ENCODE measurements around the gene ZFAND3. TPM values are rescaled to one million over a fixed set of nuclear protein-coding genes. Genes with fewer than 3 reads are reported as not detected.

ZFAND3 gene
- total RNA-seq (25.4 TPM), polyA plus RNA-seq (68.9 TPM)

DNA sequence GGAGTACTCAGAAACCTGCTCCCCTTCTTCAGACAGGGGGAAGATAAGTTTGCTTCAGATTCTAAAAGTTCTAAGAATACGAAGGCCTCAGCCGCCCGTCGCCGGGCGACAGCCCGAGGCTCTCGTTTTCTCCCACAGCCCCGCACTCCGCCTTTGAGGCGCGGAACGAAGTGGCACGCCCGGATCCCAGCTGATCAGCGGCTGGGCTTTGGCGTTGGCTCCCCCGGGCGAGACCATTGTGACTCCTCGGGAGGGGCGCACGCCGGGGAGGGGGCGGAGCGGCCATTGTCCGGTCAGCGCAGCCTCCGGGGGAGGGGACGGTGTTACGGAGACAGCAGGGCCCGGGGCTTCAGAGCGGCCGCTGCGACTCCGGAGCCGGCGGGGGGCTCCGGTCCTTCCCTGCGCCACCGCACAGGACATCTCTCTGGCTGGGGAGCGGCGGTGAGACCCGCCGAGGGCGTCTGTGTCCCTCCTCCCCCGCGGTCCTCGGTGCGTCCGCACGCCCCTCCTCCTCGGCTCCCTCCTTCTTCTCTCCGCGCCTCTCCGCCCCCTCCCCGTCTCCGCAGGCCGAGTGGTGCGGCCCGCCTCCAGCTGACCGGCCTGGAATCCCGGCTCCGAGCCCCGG lies at the start of gene ZFAND3:
Gene ZFAND3 (plus strand): TSS at position 551 of the 625 bp plus-strand sequence. CDS start 219 bp downstream, outside the sequence.
- peak within 1 kb of the TSS; percentile 98 for H3K27ac ChIP-seq (ENCODE audit: low read depth)
- peaks cover 2% of the 10 kb centered on the region for H3K4me1 ChIP-seq (ENCODE audit: insufficient read depth)
- under 1% methylated on average over 64 of the region's 64 CpGs for WGBS

GRCh38 chr6:37774028-37774680 lies 45.4 kb upstream of the ZFAND3 start:
- Histone ChIP-seq H3K36me3 (ENCODE audit: insufficient read depth) (no peaks in the 10 kb centered on the region), H3K27ac (ENCODE audit: low read depth) (no peak overlapping the region), H3K4me3 (ENCODE audit: low read depth, low read length) (no peak overlapping the region), H3K4me1 (ENCODE audit: insufficient read depth) (no peaks in the 10 kb centered on the region)
- WGBS = 77% methylated on average over 3 of the region's 3 CpGs
- no peak for DNase-seq (ENCODE audit: extremely low spot score)

More for the DNA sequence above, at the start of gene ZFAND3:
- peak; percentile 93 for DNase-seq (ENCODE audit: extremely low spot score)
- peak within 1 kb of the TSS; percentile 100 for H3K4me3 ChIP-seq (ENCODE audit: low read depth, low read length)
- H3K36me3 ChIP-seq (ENCODE audit: insufficient read depth) = no peaks in the 10 kb centered on the region

GRCh38 chr6:37776566-37776965 lies 43.0 kb upstream of the ZFAND3 start:
- no peaks in the 10 kb centered on the region for H3K4me1 ChIP-seq (ENCODE audit: insufficient read depth)
- H3K36me3 ChIP-seq (ENCODE audit: insufficient read depth) = no peaks in the 10 kb centered on the region
- 78% methylated on average over 9 of the region's 9 CpGs for WGBS
- no peak overlapping the region for H3K27ac ChIP-seq (ENCODE audit: low read depth)
- no peak overlapping the region for H3K4me3 ChIP-seq (ENCODE audit: low read depth, low read length)
- DNase-seq (ENCODE audit: extremely low spot score) = no peak

- WGBS = 53% methylated on average over 10 of the region's 10 CpGs
- no peaks in the 10 kb centered on the region for H3K4me1 ChIP-seq (ENCODE audit: insufficient read depth)
- DNase-seq (ENCODE audit: extremely low spot score) = no peak
- no peaks in the 10 kb centered on the region for H3K36me3 ChIP-seq (ENCODE audit: insufficient read depth)
- no peak overlapping the region for H3K27ac ChIP-seq (ENCODE audit: low read depth)
- no peak overlapping the region for H3K4me3 ChIP-seq (ENCODE audit: low read depth, low read length)
Observed at GRCh38 chr6:37777272-37777834, 42.2 kb upstream of the ZFAND3 start.

- Histone ChIP-seq H3K4me3 (ENCODE audit: low read depth, low read length) (no peak overlapping the region), H3K27ac (ENCODE audit: low read depth) (no peak overlapping the region), H3K4me1 (ENCODE audit: insufficient read depth) (no peaks in the 10 kb centered on the region), H3K36me3 (ENCODE audit: insufficient read depth) (no peaks in the 10 kb centered on the region)
- DNase-seq (ENCODE audit: extremely low spot score) = no peak
- 88% methylated on average over 4 of the region's 4 CpGs for WGBS
Observed at GRCh38 chr6:37779111-37779800, 40.3 kb upstream of the ZFAND3 start.

DNA sequence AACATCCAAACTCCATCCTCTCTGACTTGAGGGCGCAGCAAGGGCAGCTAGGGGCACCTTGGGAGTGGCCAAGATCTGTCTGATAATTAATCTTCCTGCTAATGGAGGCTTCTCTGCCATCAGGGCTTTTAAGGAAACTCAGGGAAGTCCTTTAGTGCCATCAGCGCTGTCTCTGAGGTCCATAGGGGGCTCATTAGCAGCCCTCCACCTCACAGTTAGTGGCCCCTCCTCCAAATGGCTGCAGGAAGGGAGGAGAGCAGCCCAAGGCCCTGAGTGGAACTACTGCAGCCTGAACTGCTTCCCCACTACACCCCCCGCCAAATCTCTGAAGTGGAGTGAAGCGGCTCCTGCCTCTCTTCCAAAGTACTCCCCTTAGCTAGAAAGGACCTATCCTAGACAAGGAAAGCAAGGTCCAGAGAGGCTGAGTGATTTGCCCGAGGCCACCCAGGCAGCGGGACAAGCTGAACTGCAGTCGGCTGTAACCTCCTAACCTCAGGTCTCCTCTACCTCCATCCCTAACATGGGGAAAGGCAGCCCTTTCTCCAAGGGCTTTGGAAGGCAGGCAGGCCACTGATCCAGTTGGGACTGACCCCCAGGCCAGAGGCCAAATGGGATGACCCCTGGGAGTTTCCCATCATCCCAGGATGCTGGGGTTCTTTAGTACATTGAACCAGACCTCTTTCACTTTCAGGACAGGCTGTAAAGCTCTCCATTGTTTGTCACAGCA lies 39.5 kb upstream of the ZFAND3 start:
- 83% methylated on average over 7 of the region's 7 CpGs for WGBS
- Histone ChIP-seq H3K27ac (ENCODE audit: low read depth) (no peak overlapping the region), H3K4me3 (ENCODE audit: low read depth, low read length) (no peak overlapping the region), H3K36me3 (ENCODE audit: insufficient read depth) (no peaks in the 10 kb centered on the region), H3K4me1 (ENCODE audit: insufficient read depth) (no peaks in the 10 kb centered on the region)
- DNase-seq (ENCODE audit: extremely low spot score) = no peak

- DNase-seq (ENCODE audit: extremely low spot score) = no peak
- H3K4me1 ChIP-seq (ENCODE audit: insufficient read depth) = no peaks in the 10 kb centered on the region
- no peaks in the 10 kb centered on the region for H3K36me3 ChIP-seq (ENCODE audit: insufficient read depth)
- H3K27ac ChIP-seq (ENCODE audit: low read depth) = no peak overlapping the region
- WGBS = 91% methylated on average over 2 of the region's 2 CpGs
- no peak overlapping the region for H3K4me3 ChIP-seq (ENCODE audit: low read depth, low read length)
Observed at GRCh38 chr6:37781788-37782187, 37.7 kb upstream of the ZFAND3 start.

DNA sequence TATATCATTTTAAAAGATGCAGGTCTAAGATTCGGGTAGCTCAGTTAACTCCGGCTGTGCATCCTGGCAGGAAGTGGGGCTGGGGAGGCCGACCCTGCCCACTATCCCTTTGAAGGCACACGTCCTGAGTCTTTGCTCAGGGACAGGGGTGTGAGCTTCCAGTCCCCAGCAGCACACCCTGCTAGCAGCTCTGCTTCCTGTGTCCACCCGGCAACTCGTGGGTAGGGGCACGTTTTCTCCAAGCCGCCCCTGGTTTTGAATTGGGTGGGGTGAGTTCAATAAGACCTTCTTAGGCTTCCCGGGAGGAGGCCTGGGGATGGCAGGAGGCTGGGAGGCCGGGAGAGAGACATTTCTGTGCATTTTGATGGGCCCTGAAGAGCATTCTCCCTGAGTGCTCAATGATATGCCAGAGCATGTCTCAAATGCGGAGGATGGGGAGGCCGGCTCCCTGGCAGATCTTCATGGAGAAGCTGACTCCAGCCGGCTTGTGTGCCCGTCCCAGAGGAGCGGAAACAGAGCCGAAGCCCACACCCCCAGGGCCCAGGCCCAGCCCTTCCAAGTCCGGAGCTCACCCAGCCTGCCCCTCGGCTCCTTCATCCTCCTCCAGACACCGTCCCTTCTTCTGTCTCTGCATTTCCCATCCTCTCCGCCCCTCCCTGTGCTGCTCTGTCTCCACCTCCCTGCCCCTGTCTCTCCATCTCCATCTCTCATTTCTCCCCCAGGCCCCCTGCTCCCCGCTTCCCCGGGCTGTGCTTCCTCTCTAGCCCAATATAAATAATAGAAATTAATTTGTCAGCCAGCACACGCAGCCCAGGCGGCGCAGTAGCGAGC lies 36.3 kb upstream of the ZFAND3 start:
- H3K36me3 ChIP-seq (ENCODE audit: insufficient read depth) = no peaks in the 10 kb centered on the region
- DNase-seq (ENCODE audit: extremely low spot score) = no peak
- no peak overlapping the region for H3K27ac ChIP-seq (ENCODE audit: low read depth)

GRCh38 chr6:37783856-37784584 lies 35.5 kb upstream of the ZFAND3 start:
- Histone ChIP-seq H3K27ac (ENCODE audit: low read depth) (no peak overlapping the region), H3K4me1 (ENCODE audit: insufficient read depth) (no peaks in the 10 kb centered on the region), H3K4me3 (ENCODE audit: low read depth, low read length) (peak overlapping the region; percentile 32), H3K36me3 (ENCODE audit: insufficient read depth) (no peaks in the 10 kb centered on the region)
- WGBS = 6% methylated on average over 35 of the region's 35 CpGs
- no peak for DNase-seq (ENCODE audit: extremely low spot score)

More for the DNA sequence above, 36.3 kb upstream of the ZFAND3 start:
- 11% methylated on average over 26 of the region's 26 CpGs for WGBS
- H3K4me3 ChIP-seq (ENCODE audit: low read depth, low read length) = peak overlapping the region; percentile 32
- no peaks in the 10 kb centered on the region for H3K4me1 ChIP-seq (ENCODE audit: insufficient read depth)

- 35% methylated on average over 7 of the region's 7 CpGs for WGBS
- Histone ChIP-seq H3K4me3 (ENCODE audit: low read depth, low read length) (no peak overlapping the region), H3K36me3 (ENCODE audit: insufficient read depth) (no peaks in the 10 kb centered on the region), H3K4me1 (ENCODE audit: insufficient read depth) (no peaks in the 10 kb centered on the region), H3K27ac (ENCODE audit: low read depth) (no peak overlapping the region)
- no peak for DNase-seq (ENCODE audit: extremely low spot score)
Observed at GRCh38 chr6:37784585-37784967, 35.0 kb upstream of the ZFAND3 start.

DNA sequence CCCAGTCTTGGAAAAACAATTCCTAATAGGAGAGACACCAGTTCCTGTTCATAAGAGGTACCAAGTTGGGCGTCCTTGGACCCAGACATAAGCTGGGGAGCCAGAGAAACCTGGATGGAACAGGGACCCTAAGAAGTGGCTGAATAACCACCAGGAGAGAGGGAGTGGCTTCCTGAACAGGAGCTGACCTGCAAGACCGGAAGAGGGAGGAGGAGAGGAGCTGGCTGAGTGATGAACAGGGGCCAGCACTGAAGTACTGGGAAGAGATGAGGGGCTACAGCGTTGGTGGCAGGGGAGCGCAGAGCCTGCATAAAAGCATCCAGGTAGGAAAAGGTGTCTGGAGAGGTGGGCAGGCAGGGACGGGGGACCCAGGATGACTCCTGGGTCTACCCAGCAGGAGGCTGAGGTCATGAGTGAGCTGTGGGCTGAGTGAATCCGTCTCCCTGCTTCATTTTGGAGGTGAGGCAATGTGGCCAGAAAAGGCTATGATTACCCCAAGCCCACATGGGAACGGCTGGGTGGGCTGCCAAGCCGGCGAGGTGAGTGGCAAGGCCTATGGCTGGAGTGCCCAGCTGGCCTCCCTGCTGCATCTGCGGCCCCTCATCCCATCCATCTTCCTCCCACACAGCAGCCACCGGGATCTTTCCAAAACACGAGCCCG lies 34.4 kb upstream of the ZFAND3 start:
- WGBS = 83% methylated on average over 13 of the region's 13 CpGs
- H3K27ac ChIP-seq (ENCODE audit: low read depth) = no peak overlapping the region
- no peaks in the 10 kb centered on the region for H3K4me1 ChIP-seq (ENCODE audit: insufficient read depth)
- DNase-seq (ENCODE audit: extremely low spot score) = no peak
- no peak overlapping the region for H3K4me3 ChIP-seq (ENCODE audit: low read depth, low read length)
- no peaks in the 10 kb centered on the region for H3K36me3 ChIP-seq (ENCODE audit: insufficient read depth)
